ENCODE measurements around the gene TBC1D5.
"Not testable (repeated sequence)": the region's sequence is repeated elsewhere in the genome, so short reads cannot be mapped to it uniquely, and the experiment has no call there.

Gene TBC1D5

GRCh38 chr3:17507480-17507879 is 235.0 kb downstream of the TBC1D5 start:
- TF ChIP-seq CTCF (IDR thresholded peaks at IDR 0.05; ENCODE audit: low read depth, low read length, missing control alignments), result no peak
- no peak for DNase-seq (ENCODE audit: low read depth)
- H3K4me3 ChIP-seq (ENCODE audit: low read depth, low read length), result no peak overlapping the region

- H3K4me3 ChIP-seq (ENCODE audit: low read depth, low read length), result no peak overlapping the region
- no peak for TF ChIP-seq CTCF (IDR thresholded peaks at IDR 0.05; ENCODE audit: low read depth, low read length, missing control alignments)
- DNase-seq (ENCODE audit: low read depth), result no peak
Measured at GRCh38 chr3:17505856-17506255, 236.6 kb downstream of the TBC1D5 start.

GRCh38 chr3:17501745-17502144 is 240.7 kb downstream of the TBC1D5 start:
- H3K4me3 ChIP-seq (ENCODE audit: low read depth, low read length), result no peak overlapping the region
- DNase-seq (ENCODE audit: low read depth), result no peak
- TF ChIP-seq CTCF (IDR thresholded peaks at IDR 0.05; ENCODE audit: low read depth, low read length, missing control alignments), result no peak

- no peak overlapping the region for H3K4me3 ChIP-seq (ENCODE audit: low read depth, low read length)
- TF ChIP-seq CTCF (IDR thresholded peaks at IDR 0.05; ENCODE audit: low read depth, low read length, missing control alignments), result no peak
- DNase-seq (ENCODE audit: low read depth), result no peak
Measured at GRCh38 chr3:17500618-17501017, 241.8 kb downstream of the TBC1D5 start.

GRCh38 chr3:17494117-17494809 is 248.2 kb downstream of the TBC1D5 start:
- TF ChIP-seq CTCF (IDR thresholded peaks at IDR 0.05; ENCODE audit: low read depth, low read length, missing control alignments), result no peak
- H3K4me3 ChIP-seq (ENCODE audit: low read depth, low read length), result no peak overlapping the region
- DNase-seq (ENCODE audit: low read depth), result no peak

- no peak for DNase-seq (ENCODE audit: low read depth)
- TF ChIP-seq CTCF (IDR thresholded peaks at IDR 0.05; ENCODE audit: low read depth, low read length, missing control alignments), result no peak
- no peak overlapping the region for H3K4me3 ChIP-seq (ENCODE audit: low read depth, low read length)
Measured at GRCh38 chr3:17491601-17492000, 250.8 kb downstream of the TBC1D5 start.

GRCh38 chr3:17491190-17491589 is 251.2 kb downstream of the TBC1D5 start:
- DNase-seq (ENCODE audit: low read depth); H3K4me3 ChIP-seq (ENCODE audit: low read depth, low read length): not testable (repeated sequence)

Data from GM12864 (cell line).